ENCODE results near the gene TNFRSF8. TPM values are rescaled to one million over a fixed set of nuclear protein-coding genes. Genes with fewer than 3 reads are reported as not detected.

The TNFRSF8 gene
- polyA plus RNA-seq, 2 of the 4 experiments (the other 2 are of a cell fraction): 0.05 TPM; not detected in 1

GRCh38 chr1:12114340-12114683, 51.2 kb downstream of the TNFRSF8 start:
- POLR2A ChIA-PET: no interaction called here
- 77% methylated on average over 6 of the region's 6 CpGs for WGBS (ENCODE audit: missing lambda C conversion rate)
- TF ChIP-seq FOXS1 (CRISPR knock-in tag; IDR thresholded peaks at IDR 0.05) (no peak), CBX8 (IDR thresholded peaks at IDR 0.05) (no peak), EHF (CRISPR knock-in tag; IDR thresholded peaks at IDR 0.05) (no peak), NPAS2 (CRISPR knock-in tag; IDR thresholded peaks at IDR 0.05; ENCODE audit: borderline replicate concordance) (no peak), KDM1A (IDR thresholded peaks at IDR 0.05; ENCODE audit: low read depth) (no peak), E2F6 (IDR thresholded peaks at IDR 0.05; ENCODE audit: borderline replicate concordance, low read depth) (no peak), ZC3H11A (IDR thresholded peaks at IDR 0.05) (no peak), SREBF2 (IDR thresholded peaks at IDR 0.05) (no peak), FOSL2 (IDR thresholded peaks at IDR 0.05) (no peak), FOSL2 (CRISPR knock-in tag; IDR thresholded peaks at IDR 0.05) (no peak), POLR2AphosphoS2 (conservative IDR thresholded peaks at IDR 0.05; ENCODE audit: low read length) (no peak), PHF8 (IDR thresholded peaks at IDR 0.05; ENCODE audit: borderline replicate concordance, low read depth) (no peak), CHD4 (IDR thresholded peaks at IDR 0.05; ENCODE audit: borderline replicate concordance) (no peak), ELK1 (IDR thresholded peaks at IDR 0.05; ENCODE audit: low read depth, low read length) (no peak), HEYL (CRISPR knock-in tag; IDR thresholded peaks at IDR 0.05) (no peak), JUN (IDR thresholded peaks at IDR 0.05) (no peak), RFX5 (IDR thresholded peaks at IDR 0.05) (no peak), GATA3 (IDR thresholded peaks at IDR 0.05; ENCODE audit: borderline replicate concordance) (no peak), ESRRA (IDR thresholded peaks at IDR 0.05; ENCODE audit: borderline replicate concordance, low read length) (no peak), RARB (CRISPR knock-in tag; IDR thresholded peaks at IDR 0.05) (no peak)
- H3K4me1 ChIP-seq: no peaks in the 10 kb centered on the region
- CTCF ChIA-PET: interaction anchor here (0.5 to 2.3 kb wide), 5 partner anchors 8 to 1081 kb away, joined by 3 to 17 read pairs (median 3); no protein-coding TSS in a partner anchor
- H3K27ac ChIP-seq: no peak overlapping the region
- ATAC-seq: no peak
- no peak for DNase-seq (ENCODE audit: low read depth in 1 of 2, low spot score in 1 of 2)
- H3K4me2 ChIP-seq: no peak overlapping the region
- no peak overlapping the region for H3K4me3 ChIP-seq
- no peaks in the 10 kb centered on the region for H3K9me3 ChIP-seq
- no peak for FAIRE-seq

- DNase-seq (ENCODE audit: low read depth in 1 of 2, low spot score in 1 of 2) (no peak), ATAC-seq (no peak), FAIRE-seq (no peak)
- Histone ChIP-seq H3K27ac (no peak overlapping the region), H3K4me3 (no peak overlapping the region), H3K4me1 (no peaks in the 10 kb centered on the region), H3K9me3 (no peaks in the 10 kb centered on the region), H3K4me2 (no peak overlapping the region)
- WGBS (ENCODE audit: missing lambda C conversion rate): 56% methylated on average over 9 of the region's 9 CpGs
- CTCF ChIA-PET: interaction anchor here (1.2 to 2.3 kb wide), 2 partner anchors 8 to 10 kb away, joined by 3 to 17 read pairs; no protein-coding TSS in a partner anchor
- no peak for TF ChIP-seq CBX2 (IDR thresholded peaks at IDR 0.05; ENCODE audit: borderline replicate concordance, low read depth)
- TF ChIP-seq E2F6 (IDR thresholded peaks at IDR 0.05; ENCODE audit: borderline replicate concordance, low read depth): no peak
- TF ChIP-seq HMGXB4 (CRISPR knock-in tag; IDR thresholded peaks at IDR 0.05; ENCODE audit: borderline replicate concordance): no peak
- POLR2A ChIA-PET: no interaction called here
These were observed 51.8 kb downstream of the TNFRSF8 start for GRCh38 chr1:12114916-12115315.

All from A549 (cell line).